Measurements from ENCODE around the gene RHBDL2. TPM values are rescaled to one million over a fixed set of nuclear protein-coding genes. Genes with fewer than 3 reads are reported as not detected.

Gene RHBDL2
- total RNA-seq, result 0.10 TPM in 1 of 2 replicates, not detected in the other

DNA sequence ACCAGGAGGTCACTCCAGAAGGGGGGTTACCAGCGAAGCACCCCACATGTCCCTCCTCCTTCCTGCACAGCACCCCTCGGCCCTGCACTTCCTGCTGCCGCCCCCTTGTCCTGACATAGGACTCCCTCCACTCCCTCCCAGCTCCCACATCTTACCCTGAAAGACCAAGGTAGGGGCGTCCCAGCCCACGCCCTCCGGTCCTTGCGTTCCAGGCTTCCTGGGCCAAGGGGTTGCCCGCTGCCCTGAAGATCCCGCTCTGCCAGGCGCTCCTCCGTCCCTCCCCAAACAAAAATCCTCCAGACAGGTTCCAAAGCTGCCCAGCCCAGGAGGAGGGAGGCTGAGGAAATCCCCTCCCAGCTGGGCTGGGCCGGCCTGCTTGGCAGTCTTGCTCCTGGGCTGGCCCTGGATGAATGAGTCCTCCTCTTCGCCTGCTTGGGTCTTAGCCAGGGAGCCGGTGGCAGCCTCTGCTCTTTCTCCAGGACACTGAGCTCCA is at the start of gene RHBDL2:
Gene RHBDL2, minus strand, starts transcription at position 304 of the 493 bp plus-strand sequence. CDS start 22,618 bp downstream, outside the sequence.

GRCh38 chr1:38990738-38991637 is 49.4 kb upstream of the RHBDL2 start, which contains the start of gene AKIRIN1:
Gene AKIRIN1, plus strand, starts transcription at chr1:38991276. Its CDS starts 105 bp downstream, at chr1:38991381.

DNA sequence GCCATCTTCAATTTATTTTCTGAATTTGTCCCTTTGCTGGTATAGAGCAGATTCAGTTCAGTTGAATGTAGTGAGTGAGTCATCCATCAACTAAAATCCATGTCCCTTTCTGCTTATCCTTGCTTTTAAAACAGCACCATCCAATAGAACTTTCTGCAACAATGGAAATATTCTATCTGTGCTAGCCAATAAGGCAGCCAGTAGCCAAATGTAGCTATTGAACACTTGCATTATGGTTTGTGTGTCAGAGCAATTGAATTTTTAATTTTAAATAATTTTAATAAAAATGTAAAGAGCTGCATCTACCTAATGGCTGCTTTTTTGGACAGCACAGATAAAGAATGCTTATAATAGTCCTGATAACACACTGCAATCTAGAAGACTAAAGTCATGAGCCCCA is 60.1 kb downstream of the RHBDL2 start, which contains the start of gene GJA9:
Gene GJA9, minus strand, starts transcription at position 101 of the 400 bp plus-strand sequence. CDS start 5,489 bp downstream, outside the sequence.

GRCh38 chr1:38873027-38873969 is 68.3 kb downstream of the RHBDL2 start, which contains the start of gene MYCBP:
Gene MYCBP, minus strand, starts transcription at chr1:38873348. Its CDS starts 43 bp downstream, at chr1:38873305.

GRCh38 chr1:38859561-38860453 is 81.8 kb downstream of the RHBDL2 start, which contains the start of gene RRAGC:
Gene RRAGC, minus strand, starts transcription at chr1:38859772. Its CDS starts 126 bp downstream, at chr1:38859646.

Small RNAs within 50 kb of the gene (small RNA-seq; reads per million reads assigned to genes)
- not detected for gene GJA9-MYCBP
- not detected for gene RF00019
- not detected for gene RNU6-605P

Other genes with a start within 250 kb of the RHBDL2 start
- gene RRAGC, start 82.1 kb downstream of the RHBDL2 start, total RNA-seq, result 16.3 and 28.2 TPM in 2 replicates
- 8.2 and 11.7 TPM in 2 replicates for gene MYCBP, start 68.5 kb downstream of the RHBDL2 start, total RNA-seq
- not detected in 2 replicates for gene GJA9, start 60.2 kb downstream of the RHBDL2 start, total RNA-seq
- gene AKIRIN1, start 49.4 kb upstream of the RHBDL2 start, total RNA-seq, result 48.0 and 49.8 TPM in 2 replicates
- gene NDUFS5, start 84.5 kb upstream of the RHBDL2 start, total RNA-seq, result 294 and 435 TPM in 2 replicates

All from vein endothelial cell (primary cell).